Kidney epithelial cell (primary cell): Measurements from ENCODE around the gene PCDHGA1. TPM values are rescaled to one million over a fixed set of nuclear protein-coding genes. Genes with fewer than 3 reads are reported as not detected.
"Not testable (repeated sequence)": the region's sequence is repeated elsewhere in the genome, so short reads cannot be mapped to it uniquely, and the experiment has no call there.

Source experiments
- DNase-seq: peaks from one replicate; pipeline ENCODE4 v3.0.0-alpha.2; 2010; ENCODE audit warnings: low read depth
- H3K27me3 ChIP-seq: 2 replicates; pipeline ENCODE4 v1.6.0; 2011; ENCODE audit warnings: low read length; ENCODE audit not compliant: control insufficient read depth, insufficient read depth
- H3K36me3 ChIP-seq: 2 replicates; pipeline ENCODE4 v1.5.1; 2011; ENCODE audit warnings: low read length; ENCODE audit not compliant: control insufficient read depth, insufficient read depth
- H3K4me3 ChIP-seq: 2 replicates; pipeline ENCODE4 v1.5.1; 2011; ENCODE audit warnings: low read depth, mild to moderate bottlenecking, control low read depth, low read length
- total RNA-seq: library from RNA; depleted of rRNA; stranded (reverse); fragments of >200 nt; gene quantifications from 2 replicates; pipeline ENCODE4 v1.2.3, GENCODE V29; 2015
- TF ChIP-seq, protein P1 (sequence below): IDR thresholded peaks from 2 replicates; pipeline ENCODE4 v1.5.1; 2011; ENCODE audit warnings: mild to moderate bottlenecking, moderate library complexity, low read length, control low read depth, inconsistent platforms; ENCODE audit not compliant: insufficient read depth, poor library complexity, severe bottlenecking

PCDHGA1 gene
- total RNA-seq, 1 donor from 2014 or later = 0.67 TPM

DNA sequence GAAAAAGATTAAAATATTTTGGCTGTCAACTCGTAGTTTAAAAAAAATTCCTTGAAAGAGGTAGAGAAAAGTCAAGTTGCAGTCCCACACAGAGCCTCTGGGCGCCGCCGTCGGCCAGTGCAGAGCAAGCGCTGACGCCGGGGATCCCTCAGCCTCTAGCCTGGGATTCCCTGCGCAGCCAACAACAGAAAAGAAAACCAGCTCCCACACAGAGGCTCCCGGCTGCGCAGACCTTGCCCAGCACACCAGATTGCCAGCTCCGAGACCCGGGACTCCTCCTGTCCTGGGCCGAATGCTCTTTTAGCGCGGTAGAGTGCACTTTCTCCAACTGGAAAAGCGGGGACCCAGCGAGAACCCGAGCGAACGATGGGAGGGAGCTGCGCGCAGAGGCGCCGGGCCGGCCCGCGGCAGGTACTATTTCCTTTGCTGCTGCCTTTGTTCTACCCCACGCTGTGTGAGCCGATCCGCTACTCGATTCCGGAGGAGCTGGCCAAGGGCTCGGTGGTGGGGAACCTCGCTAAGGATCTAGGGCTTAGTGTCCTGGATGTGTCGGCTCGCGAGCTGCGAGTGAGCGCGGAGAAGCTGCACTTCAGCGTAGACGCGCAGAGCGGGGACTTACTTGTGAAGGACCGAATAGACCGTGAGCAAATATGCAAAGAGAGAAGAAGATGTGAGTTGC lies 87.3 kb downstream of the PCDHGA1 start, which contains the start of gene PCDHGB7:
Gene PCDHGB7, plus strand, starts transcription at position 184 of the 679 bp plus-strand sequence. Its CDS starts 183 bp downstream, at position 367.
- TF ChIP-seq, protein P1, sequence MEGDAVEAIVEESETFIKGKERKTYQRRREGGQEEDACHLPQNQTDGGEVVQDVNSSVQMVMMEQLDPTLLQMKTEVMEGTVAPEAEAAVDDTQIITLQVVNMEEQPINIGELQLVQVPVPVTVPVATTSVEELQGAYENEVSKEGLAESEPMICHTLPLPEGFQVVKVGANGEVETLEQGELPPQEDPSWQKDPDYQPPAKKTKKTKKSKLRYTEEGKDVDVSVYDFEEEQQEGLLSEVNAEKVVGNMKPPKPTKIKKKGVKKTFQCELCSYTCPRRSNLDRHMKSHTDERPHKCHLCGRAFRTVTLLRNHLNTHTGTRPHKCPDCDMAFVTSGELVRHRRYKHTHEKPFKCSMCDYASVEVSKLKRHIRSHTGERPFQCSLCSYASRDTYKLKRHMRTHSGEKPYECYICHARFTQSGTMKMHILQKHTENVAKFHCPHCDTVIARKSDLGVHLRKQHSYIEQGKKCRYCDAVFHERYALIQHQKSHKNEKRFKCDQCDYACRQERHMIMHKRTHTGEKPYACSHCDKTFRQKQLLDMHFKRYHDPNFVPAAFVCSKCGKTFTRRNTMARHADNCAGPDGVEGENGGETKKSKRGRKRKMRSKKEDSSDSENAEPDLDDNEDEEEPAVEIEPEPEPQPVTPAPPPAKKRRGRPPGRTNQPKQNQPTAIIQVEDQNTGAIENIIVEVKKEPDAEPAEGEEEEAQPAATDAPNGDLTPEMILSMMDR = peak; percentile 83
- not testable (repeated sequence) for H3K36me3 ChIP-seq, DNase-seq
- Histone ChIP-seq H3K27me3 (peaks cover 18% of the 10 kb centered on the region), H3K4me3 (peak within 1 kb of the TSS; percentile 42)

DNA sequence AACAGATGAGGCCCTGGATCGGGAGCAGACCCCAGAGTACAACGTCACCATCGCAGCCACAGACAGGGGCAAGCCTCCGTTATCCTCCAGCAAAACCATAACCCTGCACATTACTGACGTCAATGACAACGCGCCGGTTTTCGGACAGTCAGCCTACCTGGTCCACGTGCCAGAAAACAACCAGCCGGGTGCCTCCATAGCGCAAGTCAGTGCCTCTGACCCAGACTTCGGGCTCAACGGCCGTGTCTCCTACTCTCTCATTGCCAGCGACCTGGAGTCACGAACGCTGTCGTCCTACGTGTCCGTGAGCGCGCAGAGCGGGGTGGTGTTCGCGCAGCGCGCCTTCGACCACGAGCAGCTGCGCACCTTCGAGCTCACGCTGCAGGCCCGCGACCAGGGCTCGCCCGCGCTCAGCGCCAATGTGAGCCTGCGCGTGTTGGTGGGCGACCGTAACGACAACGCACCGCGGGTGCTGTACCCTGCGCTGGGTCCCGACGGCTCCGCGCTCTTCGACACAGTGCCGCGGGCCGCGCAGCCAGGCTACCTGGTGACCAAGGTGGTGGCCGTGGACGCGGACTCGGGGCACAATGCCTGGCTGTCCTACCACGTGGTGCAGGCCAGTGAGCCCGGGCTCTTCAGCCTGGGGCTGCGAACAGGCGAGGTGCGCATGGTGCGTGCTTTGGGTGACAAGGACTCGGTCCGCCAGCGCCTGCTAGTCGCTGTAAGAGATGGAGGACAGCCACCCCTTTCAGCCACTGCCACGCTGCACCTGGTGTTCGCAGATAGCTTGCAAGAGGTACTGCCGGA lies 89.0 kb downstream of the PCDHGA1 start:
- no peak for DNase-seq
- TF ChIP-seq, protein P1 = no peak
- Histone ChIP-seq H3K36me3 (peaks cover 1% of the 10 kb centered on the region), H3K27me3 (peaks cover 22% of the 10 kb centered on the region), H3K4me3 (no peak overlapping the region)

DNA sequence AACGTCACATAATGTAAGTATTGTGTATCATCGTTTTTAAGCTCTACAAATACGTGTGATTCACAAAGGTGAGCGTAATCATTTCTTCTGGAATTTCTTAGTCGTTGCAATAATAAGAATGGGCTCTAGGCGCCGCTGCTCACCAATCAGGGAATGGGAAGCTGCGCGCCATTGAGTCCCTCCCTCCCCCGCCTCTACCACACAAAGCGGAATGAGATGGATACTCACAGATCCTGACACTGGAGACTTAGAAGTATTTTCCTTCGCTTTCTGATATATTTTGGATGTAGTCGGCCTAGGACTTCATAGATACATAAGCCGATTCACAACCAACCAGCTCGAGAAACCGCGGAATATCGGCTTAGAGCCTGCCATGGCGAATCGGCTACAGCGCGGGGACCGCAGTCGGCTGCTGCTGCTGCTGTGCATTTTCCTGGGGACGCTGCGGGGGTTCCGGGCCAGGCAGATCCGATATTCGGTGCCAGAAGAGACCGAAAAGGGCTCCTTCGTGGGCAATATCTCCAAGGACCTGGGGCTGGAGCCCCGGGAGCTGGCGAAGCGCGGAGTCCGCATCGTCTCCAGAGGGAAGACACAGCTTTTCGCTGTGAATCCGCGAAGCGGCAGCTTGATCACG lies 90.7 kb downstream of the PCDHGA1 start, which contains the start of gene PCDHGA11:
Gene PCDHGA11, plus strand, starts transcription at position 197 of the 634 bp plus-strand sequence. Its CDS starts 177 bp downstream, at position 374.
- no peak for DNase-seq

DNA sequence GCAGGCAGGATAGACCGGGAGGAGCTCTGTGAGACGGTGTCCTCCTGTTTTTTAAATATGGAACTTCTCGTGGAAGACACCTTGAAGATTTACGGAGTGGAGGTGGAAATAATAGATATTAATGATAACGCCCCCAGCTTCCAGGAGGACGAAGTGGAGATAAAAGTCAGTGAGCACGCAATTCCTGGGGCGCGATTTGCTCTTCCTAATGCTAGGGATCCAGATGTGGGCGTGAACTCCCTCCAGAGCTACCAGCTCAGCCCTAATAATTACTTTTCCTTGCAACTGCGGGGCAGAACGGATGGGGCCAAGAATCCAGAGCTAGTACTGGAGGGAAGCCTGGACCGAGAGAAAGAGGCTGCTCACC lies 91.2 kb downstream of the PCDHGA1 start:
- H3K4me3 ChIP-seq = peak overlapping the region; percentile 42
- TF ChIP-seq, protein P1 = no peak
- H3K27me3 ChIP-seq = peaks cover 19% of the 10 kb centered on the region
- no peak for DNase-seq
- peaks cover 1% of the 10 kb centered on the region for H3K36me3 ChIP-seq

More for the DNA sequence above, 90.7 kb downstream of the PCDHGA1 start, which contains the start of gene PCDHGA11:
- TF ChIP-seq, protein P1 = peak; percentile 46
- Histone ChIP-seq H3K4me3 (peak within 1 kb of the TSS; percentile 42), H3K27me3 (peaks cover 19% of the 10 kb centered on the region), H3K36me3 (peaks cover 1% of the 10 kb centered on the region)

DNA sequence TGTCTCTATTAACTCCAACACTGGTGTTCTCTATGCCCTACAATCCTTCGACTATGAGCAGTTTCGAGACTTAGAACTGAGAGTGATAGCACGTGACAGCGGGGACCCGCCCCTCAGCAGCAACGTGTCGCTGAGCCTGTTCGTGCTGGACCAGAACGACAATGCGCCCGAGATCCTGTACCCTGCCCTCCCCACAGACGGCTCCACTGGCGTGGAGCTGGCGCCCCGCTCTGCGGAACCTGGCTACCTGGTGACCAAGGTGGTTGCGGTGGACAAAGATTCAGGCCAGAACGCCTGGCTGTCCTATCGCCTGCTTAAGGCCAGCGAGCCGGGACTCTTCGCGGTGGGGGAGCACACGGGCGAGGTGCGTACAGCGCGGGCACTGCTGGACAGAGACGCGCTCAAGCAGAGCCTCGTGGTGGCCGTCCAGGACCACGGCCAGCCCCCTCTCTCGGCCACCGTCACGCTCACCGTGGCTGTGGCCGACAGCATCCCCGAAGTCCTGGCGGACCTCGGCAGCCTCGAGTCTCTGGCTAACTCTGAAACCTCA lies 92.5 kb downstream of the PCDHGA1 start:
- peaks cover 19% of the 10 kb centered on the region for H3K27me3 ChIP-seq

More for the DNA sequence above, 92.5 kb downstream of the PCDHGA1 start:
- Histone ChIP-seq H3K4me3 (no peak overlapping the region), H3K36me3 (peaks cover 1% of the 10 kb centered on the region)
- TF ChIP-seq, protein P1 = no peak
- no peak for DNase-seq
